Tracheal epithelial cell (primary cell): ENCODE results near the gene CLIP3. TPM values are rescaled to one million over a fixed set of nuclear protein-coding genes. Genes with fewer than 3 reads are reported as not detected.

Source experiments
- total RNA-seq: library from RNA; depleted of rRNA; stranded (reverse); fragments of >200 nt; gene quantifications from 2 replicates; pipeline ENCODE4 v1.2.1, GENCODE V29; 2014

Gene CLIP3, protein sequence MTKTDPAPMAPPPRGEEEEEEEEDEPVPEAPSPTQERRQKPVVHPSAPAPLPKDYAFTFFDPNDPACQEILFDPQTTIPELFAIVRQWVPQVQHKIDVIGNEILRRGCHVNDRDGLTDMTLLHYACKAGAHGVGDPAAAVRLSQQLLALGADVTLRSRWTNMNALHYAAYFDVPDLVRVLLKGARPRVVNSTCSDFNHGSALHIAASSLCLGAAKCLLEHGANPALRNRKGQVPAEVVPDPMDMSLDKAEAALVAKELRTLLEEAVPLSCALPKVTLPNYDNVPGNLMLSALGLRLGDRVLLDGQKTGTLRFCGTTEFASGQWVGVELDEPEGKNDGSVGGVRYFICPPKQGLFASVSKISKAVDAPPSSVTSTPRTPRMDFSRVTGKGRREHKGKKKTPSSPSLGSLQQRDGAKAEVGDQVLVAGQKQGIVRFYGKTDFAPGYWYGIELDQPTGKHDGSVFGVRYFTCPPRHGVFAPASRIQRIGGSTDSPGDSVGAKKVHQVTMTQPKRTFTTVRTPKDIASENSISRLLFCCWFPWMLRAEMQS
- 0.24 TPM in 1 of 2 replicates, not detected in the other for total RNA-seq

GRCh38 chr19:36032251-36033104 lies at the start of gene CLIP3:
Gene CLIP3, minus strand, starts transcription at chr19:36032873. Its CDS starts 516 bp downstream, at chr19:36032357.

DNA sequence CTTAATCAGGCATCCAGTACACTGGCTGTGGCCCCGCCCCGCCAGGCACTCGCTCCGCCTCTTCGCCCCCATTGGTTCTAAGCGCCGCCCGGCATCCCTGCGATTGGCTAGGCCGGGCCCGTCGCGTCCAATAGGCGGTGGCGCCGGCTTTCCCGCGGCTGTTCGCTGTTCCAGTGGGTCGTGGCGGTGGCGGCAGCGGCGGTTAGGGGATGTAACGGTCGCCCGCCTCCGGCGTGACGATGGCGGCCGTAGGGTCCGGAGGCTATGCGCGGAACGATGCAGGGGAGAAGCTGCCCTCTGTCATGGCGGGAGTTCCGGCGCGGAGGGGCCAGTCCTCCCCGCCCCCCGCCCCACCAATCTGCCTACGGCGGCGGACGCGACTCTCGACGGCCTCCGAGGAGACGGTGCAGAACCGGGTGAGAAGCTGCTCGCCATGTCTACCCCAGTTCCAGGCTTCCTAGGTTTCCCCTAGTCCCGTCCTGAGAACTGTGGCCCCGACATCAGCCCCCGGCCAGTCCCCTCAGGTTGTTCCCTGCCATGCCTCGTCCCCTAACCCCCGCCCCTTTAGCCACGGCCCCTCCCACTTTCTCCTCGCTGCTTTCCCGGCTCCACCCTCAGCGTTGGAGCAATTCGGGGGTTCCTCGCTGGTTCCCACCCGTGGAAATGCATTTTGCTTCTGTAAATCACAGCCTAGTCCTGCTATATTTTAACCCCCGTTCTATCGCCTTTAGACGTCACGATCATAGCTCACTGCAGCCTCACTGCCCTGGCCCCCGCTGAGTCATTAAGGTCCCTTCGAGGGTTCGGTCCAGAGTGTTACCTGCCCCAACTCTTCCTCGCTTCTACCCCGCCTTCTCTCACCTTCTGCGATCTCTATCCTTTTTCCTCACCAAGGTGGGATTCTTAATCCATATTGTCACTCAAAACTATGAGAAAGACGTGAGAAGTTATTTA lies 22.3 kb upstream of the CLIP3 start, which contains the start of gene WDR62:
Gene WDR62 (plus strand): TSS at position 165 of the 954 bp plus-strand sequence. CDS start 75 bp downstream, at position 240.

GRCh38 chr19:36054119-36054732 lies 21.6 kb upstream of the CLIP3 start, which contains the start of gene THAP8:
Gene THAP8, minus strand, starts transcription at chr19:36054285. Its CDS starts 68 bp downstream, at chr19:36054217.

DNA sequence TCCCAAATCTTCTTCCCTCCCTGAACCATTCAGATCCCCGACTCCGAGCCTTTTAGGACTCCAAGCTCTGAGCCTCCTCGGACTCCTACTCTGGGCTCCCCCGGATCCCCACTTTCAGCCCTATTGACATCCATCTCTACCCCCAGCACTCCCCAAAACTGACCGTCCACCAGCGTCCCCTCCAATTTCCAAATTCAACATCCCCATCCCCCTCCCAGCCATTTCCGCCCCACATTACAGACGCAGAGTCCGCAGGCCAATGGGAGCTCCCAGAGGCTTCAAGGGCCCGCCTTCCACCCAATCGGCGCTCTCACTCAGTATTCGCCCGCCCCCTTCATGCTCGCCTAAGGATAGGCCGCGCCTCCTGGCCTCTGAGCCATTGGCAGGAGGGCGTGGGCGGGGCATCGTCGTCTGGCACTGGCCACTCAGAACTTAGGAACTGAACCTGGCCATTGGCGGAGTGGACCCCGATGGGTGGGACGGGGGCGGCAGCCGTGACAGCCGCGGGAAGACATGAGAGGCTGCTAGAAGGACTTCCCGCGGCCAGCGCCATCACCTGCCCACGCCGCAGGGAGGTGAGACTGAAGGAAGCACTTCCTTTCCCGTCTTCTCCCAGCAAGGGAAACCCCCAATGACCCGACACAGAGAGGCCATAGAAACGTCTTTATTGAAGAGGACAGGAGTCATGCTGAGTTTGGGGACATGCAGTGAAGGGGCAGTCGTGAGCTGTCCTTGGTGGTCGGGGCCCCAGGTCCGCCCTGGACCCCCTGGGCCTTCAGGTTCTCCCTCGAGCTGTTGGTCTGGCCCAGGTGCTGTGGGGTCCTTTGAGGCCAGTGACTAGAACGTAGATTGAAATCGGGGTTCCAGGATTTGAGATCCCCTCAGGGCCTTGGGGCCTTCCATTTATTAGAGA lies 18.4 kb downstream of the CLIP3 start, which contains the start of gene ALKBH6:
Gene ALKBH6 (minus strand): TSS at position 202 of the 913 bp plus-strand sequence. CDS start 816 bp downstream, outside the sequence.

GRCh38 chr19:36008336-36008978 lies 24.2 kb downstream of the CLIP3 start, which contains the start of gene SYNE4:
Gene SYNE4, minus strand, starts transcription at chr19:36008813. Its CDS starts 132 bp downstream, at chr19:36008681.

GRCh38 chr19:35995048-35995993 lies 37.4 kb downstream of the CLIP3 start, which contains the start of gene SDHAF1:
Gene SDHAF1, plus strand, starts transcription at chr19:35995188. Its CDS starts 87 bp downstream, at chr19:35995275.

Other genes starting within 250 kb of the CLIP3 start
- not detected in 2 replicates for gene PRODH2, start 220.0 kb downstream of the CLIP3 start, total RNA-seq
- gene NPHS1, start 180.4 kb downstream of the CLIP3 start, total RNA-seq = not detected in 2 replicates
- gene KIRREL2, start 176.0 kb downstream of the CLIP3 start, total RNA-seq = not detected in 2 replicates
- gene APLP1, start 164.3 kb downstream of the CLIP3 start, total RNA-seq = 1.7 TPM in 1 of 2 replicates, not detected in the other
- gene NFKBID, start 132.3 kb downstream of the CLIP3 start, total RNA-seq = 3.8 and 7.2 TPM in 2 replicates
- not detected in 2 replicates for gene HCST, start 130.3 kb downstream of the CLIP3 start, total RNA-seq
- gene TYROBP, start 124.6 kb downstream of the CLIP3 start, total RNA-seq = not detected in 2 replicates
- gene LRFN3, start 96.5 kb downstream of the CLIP3 start, total RNA-seq = 1.7 and 2.1 TPM in 2 replicates
- 14.2 and 26.9 TPM in 2 replicates for gene SDHAF1, start 37.7 kb downstream of the CLIP3 start, total RNA-seq
- gene SYNE4, start 24.1 kb downstream of the CLIP3 start, total RNA-seq = 9.4 and 12.4 TPM in 2 replicates
- gene ALKBH6, start 18.7 kb downstream of the CLIP3 start, total RNA-seq = 16.0 and 19.0 TPM in 2 replicates
- 0.72 and 3.6 TPM in 2 replicates for gene THAP8, start 21.4 kb upstream of the CLIP3 start, total RNA-seq
- gene WDR62, start 22.0 kb upstream of the CLIP3 start, total RNA-seq = 0.21 and 0.72 TPM in 2 replicates
- gene OVOL3, start 78.3 kb upstream of the CLIP3 start, total RNA-seq = not detected in 2 replicates
- 62.7 and 85.5 TPM in 2 replicates for gene POLR2I, start 82.0 kb upstream of the CLIP3 start, total RNA-seq
- gene TBCB, start 82.6 kb upstream of the CLIP3 start, total RNA-seq = 139 and 206 TPM in 2 replicates
- 121 and 205 TPM in 2 replicates for gene CAPNS1, start 107.2 kb upstream of the CLIP3 start, total RNA-seq
- 0.48 and 3.0 TPM in 2 replicates for gene COX7A1, start 119.6 kb upstream of the CLIP3 start, total RNA-seq
- gene ZNF565, start 181.8 kb upstream of the CLIP3 start, total RNA-seq = 4.6 and 6.2 TPM in 2 replicates
- gene ZNF146, start 182.2 kb upstream of the CLIP3 start, total RNA-seq = 104 and 137 TPM in 2 replicates